Measurements from ENCODE around the gene MLF1. TPM values are rescaled to one million over a fixed set of nuclear protein-coding genes. Genes with fewer than 3 reads are reported as not detected.

Gene MLF1
- total RNA-seq, 1 experiment from 2014 or later: 22.3 TPM

GRCh38 chr3:158552124-158552523 lies 18.9 kb upstream of the MLF1 start:
- ChIA-PET CTCF (no interaction called here), POLR2A (no interaction called here)
- no peak for ATAC-seq
- Mint-ChIP-seq H3K4me3 (no peak overlapping the region), H3K4me1 (peaks cover 13% of the 10 kb centered on the region), H3K27me3 (ENCODE audit: low read depth) (no peaks in the 10 kb centered on the region), H3K27ac (no peak overlapping the region), H3K9me3 (peaks cover 26% of the 10 kb centered on the region), H3K36me3 (peaks cover 18% of the 10 kb centered on the region)
- TF ChIP-seq OVOL2 (CRISPR knock-in tag; IDR thresholded peaks at IDR 0.05; ENCODE audit: borderline replicate concordance) (no peak), SOX15 (CRISPR knock-in tag; IDR thresholded peaks at IDR 0.05) (no peak), HMGXB4 (CRISPR knock-in tag; IDR thresholded peaks at IDR 0.05) (no peak), NR1H2 (CRISPR knock-in tag; IDR thresholded peaks at IDR 0.05) (no peak), ZNF532 (CRISPR knock-in tag; IDR thresholded peaks at IDR 0.05; ENCODE audit: borderline replicate concordance) (no peak), STAT6 (CRISPR knock-in tag; conservative IDR thresholded peaks at IDR 0.05; ENCODE audit: low read depth) (no peak), ESRRA (CRISPR knock-in tag; IDR thresholded peaks at IDR 0.05; ENCODE audit: borderline replicate concordance) (no peak), MLX (CRISPR knock-in tag; IDR thresholded peaks at IDR 0.05) (no peak), NFYB (CRISPR knock-in tag; conservative IDR thresholded peaks at IDR 0.05; ENCODE audit: low read depth) (no peak), ZNF423 (CRISPR knock-in tag; IDR thresholded peaks at IDR 0.05) (no peak), TEAD4 (CRISPR knock-in tag; IDR thresholded peaks at IDR 0.05) (no peak), AFF4 (CRISPR knock-in tag; IDR thresholded peaks at IDR 0.05; ENCODE audit: borderline replicate concordance) (no peak), ZNF396 (CRISPR knock-in tag; IDR thresholded peaks at IDR 0.05; ENCODE audit: borderline replicate concordance) (no peak), RELA (CRISPR knock-in tag; IDR thresholded peaks at IDR 0.05; ENCODE audit: borderline replicate concordance) (no peak), KAT7 (CRISPR knock-in tag; IDR thresholded peaks at IDR 0.05; ENCODE audit: borderline replicate concordance) (no peak), GRHL2 (CRISPR knock-in tag; IDR thresholded peaks at IDR 0.05; ENCODE audit: insufficient replicate concordance, severe bottlenecking) (no peak), CREM (CRISPR knock-in tag; IDR thresholded peaks at IDR 0.05) (no peak)
- no peak for DNase-seq (ENCODE audit: low spot score)

Data from WTC11 (cell line).